Measurements from ENCODE around the gene SH3GL3.

Gene SH3GL3

GRCh38 chr15:83471307-83471866 is 24.2 kb downstream of the SH3GL3 start:
- in situ Hi-C loops (cut with MboI; ENCODE audit: low pct_unique_long_range_greater_than_20kb, low sequenced_read_pairs, unreplicated experiment), result no loop called here
- no peak for TF ChIP-seq CTCF (IDR thresholded peaks at IDR 0.05; ENCODE audit: extremely low read depth, insufficient read depth, missing control alignments)
- no peak for DNase-seq (ENCODE audit: low spot score)

DNA sequence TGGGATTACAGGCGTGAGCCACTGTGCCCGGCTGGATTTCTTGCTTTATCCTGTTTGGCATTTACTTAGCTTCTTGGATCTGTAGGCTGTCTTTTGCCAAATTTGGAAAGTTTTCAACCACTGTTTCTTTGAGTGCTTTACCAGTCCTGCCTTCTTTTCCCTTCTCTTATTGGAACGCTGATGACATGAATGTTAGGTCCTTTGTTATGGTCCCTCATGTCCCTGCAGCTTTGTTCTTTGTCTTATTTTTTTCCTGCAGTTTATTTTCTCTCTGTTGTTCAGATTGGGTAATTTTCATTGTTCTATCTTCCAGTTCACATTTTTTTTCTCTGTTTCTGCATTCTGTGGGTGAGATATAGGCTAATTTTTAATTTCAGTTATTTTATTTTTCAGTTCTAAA is 25.0 kb downstream of the SH3GL3 start:
- DNase-seq (ENCODE audit: low spot score), result no peak
- TF ChIP-seq CTCF (IDR thresholded peaks at IDR 0.05; ENCODE audit: extremely low read depth, insufficient read depth, missing control alignments), result no peak
- in situ Hi-C loops (cut with MboI; ENCODE audit: low pct_unique_long_range_greater_than_20kb, low sequenced_read_pairs, unreplicated experiment), result no loop called here

GRCh38 chr15:83472797-83473196 is 25.7 kb downstream of the SH3GL3 start:
- no peak for DNase-seq (ENCODE audit: low spot score)
- TF ChIP-seq CTCF (IDR thresholded peaks at IDR 0.05; ENCODE audit: extremely low read depth, insufficient read depth, missing control alignments), result no peak
- in situ Hi-C loops (cut with MboI; ENCODE audit: low pct_unique_long_range_greater_than_20kb, low sequenced_read_pairs, unreplicated experiment), result no loop called here

GRCh38 chr15:83474578-83474977 is 27.4 kb downstream of the SH3GL3 start:
- DNase-seq (ENCODE audit: low spot score), result no peak
- in situ Hi-C loops (cut with MboI; ENCODE audit: low pct_unique_long_range_greater_than_20kb, low sequenced_read_pairs, unreplicated experiment), result no loop called here
- TF ChIP-seq CTCF (IDR thresholded peaks at IDR 0.05; ENCODE audit: extremely low read depth, insufficient read depth, missing control alignments), result no peak

GRCh38 chr15:83475551-83475950 is 28.4 kb downstream of the SH3GL3 start:
- no peak for TF ChIP-seq CTCF (IDR thresholded peaks at IDR 0.05; ENCODE audit: extremely low read depth, insufficient read depth, missing control alignments)
- in situ Hi-C loops (cut with MboI; ENCODE audit: low pct_unique_long_range_greater_than_20kb, low sequenced_read_pairs, unreplicated experiment), result no loop called here
- DNase-seq (ENCODE audit: low spot score), result no peak

DNA sequence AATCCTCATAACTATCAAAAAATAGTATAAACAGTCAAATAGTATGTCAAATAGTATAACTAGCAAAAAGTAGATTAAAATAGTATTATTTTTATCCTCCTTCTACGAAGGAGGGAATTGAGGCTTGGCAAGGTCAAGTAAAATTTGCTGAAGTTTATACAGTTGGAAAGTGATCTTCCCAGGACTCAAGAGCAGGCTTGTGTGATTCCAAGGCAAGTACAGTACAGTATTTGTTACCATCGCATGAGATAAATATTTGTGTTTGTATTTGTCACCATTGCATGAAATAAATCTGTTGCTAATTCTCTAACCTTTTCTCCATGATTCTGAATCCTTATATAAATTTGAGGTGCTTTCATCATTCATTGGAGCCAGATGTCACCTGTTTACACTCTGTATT is 28.9 kb downstream of the SH3GL3 start:
- no peak for TF ChIP-seq CTCF (IDR thresholded peaks at IDR 0.05; ENCODE audit: extremely low read depth, insufficient read depth, missing control alignments)
- DNase-seq (ENCODE audit: low spot score), result no peak
- in situ Hi-C loops (cut with MboI; ENCODE audit: low pct_unique_long_range_greater_than_20kb, low sequenced_read_pairs, unreplicated experiment), result no loop called here

- in situ Hi-C loops (cut with MboI; ENCODE audit: low pct_unique_long_range_greater_than_20kb, low sequenced_read_pairs, unreplicated experiment), result no loop called here
- TF ChIP-seq CTCF (IDR thresholded peaks at IDR 0.05; ENCODE audit: extremely low read depth, insufficient read depth, missing control alignments), result no peak
- DNase-seq (ENCODE audit: low spot score), result no peak
Observed at GRCh38 chr15:83476708-83477107, 29.6 kb downstream of the SH3GL3 start.
